BLaER1 (cell line): ENCODE results near the gene LCN6.
"Not testable (repeated sequence)": the region's sequence is repeated elsewhere in the genome, so short reads cannot be mapped to it uniquely, and the experiment has no call there.

Experiments used
- H3K27ac ChIP-seq: shearing (Covaris generic); formaldehyde crosslinking; 2 replicates; pipeline ENCODE4 v1.8.1; 2022
- H3K27me3 ChIP-seq: shearing (Covaris generic); formaldehyde crosslinking; 2 replicates; pipeline ENCODE4 v1.8.1; 2022
- H3K36me3 ChIP-seq: shearing (Covaris generic); formaldehyde crosslinking; 2 replicates; pipeline ENCODE4 v1.8.1; 2022
- H3K4me1 ChIP-seq: shearing (Covaris generic); formaldehyde crosslinking; 2 replicates; pipeline ENCODE4 v1.8.1; 2022
- H3K4me2 ChIP-seq: shearing (Covaris generic); formaldehyde crosslinking; 2 replicates; pipeline ENCODE4 v1.8.1; 2022
- H3K4me3 ChIP-seq: shearing (Covaris generic); formaldehyde crosslinking; 2 replicates; pipeline ENCODE4 v1.8.1; 2022
- H3K9ac ChIP-seq: shearing (Covaris generic); formaldehyde crosslinking; 2 replicates; pipeline ENCODE4 v1.8.1; 2022
- H3K9me3 ChIP-seq: shearing (Covaris generic); formaldehyde crosslinking; 2 replicates; pipeline ENCODE4 v1.8.1; 2022
- H4K20me1 ChIP-seq: shearing (Covaris generic); formaldehyde crosslinking; 2 replicates; pipeline ENCODE4 v1.8.1; 2022
- Cebpa-rat ChIP-seq: shearing (Covaris generic); IDR thresholded peaks from 2 replicates; pipeline ENCODE4 v1.8.1; 2022

LCN6 gene

GRCh38 chr9:136748201-136748600 is at the start of gene LCN6:
LCN6 (minus strand) TSS chr9:136748525; CDS start chr9:136748483, 42 bp downstream.
- peaks cover 18% of the 10 kb centered on the region; the same call in 1 of the 2 replicates for H3K36me3 ChIP-seq
- peaks cover 73% of the 10 kb centered on the region for H3K4me1 ChIP-seq
- peaks cover 9% of the 10 kb centered on the region; the same call in 1 of the 2 replicates for H4K20me1 ChIP-seq
- H3K9ac ChIP-seq: peak within 1 kb of the TSS; percentile 87
- H3K9me3 ChIP-seq: peaks cover 28% of the 10 kb centered on the region
- H3K27me3 ChIP-seq: no peaks in the 10 kb centered on the region
- no peak for TF ChIP-seq Cebpa-rat
- peak within 1 kb of the TSS; percentile 69 for H3K4me3 ChIP-seq
- peak within 1 kb of the TSS; percentile 99 for H3K27ac ChIP-seq
- H3K4me2 ChIP-seq: peak within 1 kb of the TSS; percentile 94

- peak overlapping the region; percentile 73 for H3K4me2 ChIP-seq
- H3K27ac ChIP-seq: not testable (repeated sequence)
Measured at GRCh38 chr9:136796775-136797347, 48.5 kb upstream of the LCN6 start.

GRCh38 chr9:136796238-136796774 is 48.0 kb upstream of the LCN6 start, which contains the start of gene CCDC183:
CCDC183 (plus strand) TSS chr9:136796338; CDS start chr9:136796398, 60 bp downstream.
- Histone ChIP-seq H3K36me3 (peaks cover 21% of the 10 kb centered on the region; the same call in 1 of the 2 replicates), H3K9me3 (no peaks in the 10 kb centered on the region), H3K4me1 (peaks cover 78% of the 10 kb centered on the region), H3K4me2 (peak within 1 kb of the TSS; percentile 73), H4K20me1 (peaks cover 27% of the 10 kb centered on the region), H3K9ac (peak within 1 kb of the TSS; percentile 31; the same call in 1 of the 2 replicates), H3K4me3 (no peak within 1 kb of the TSS), H3K27me3 (peaks cover 8% of the 10 kb centered on the region), H3K27ac (no peak within 1 kb of the TSS)
- no peak for TF ChIP-seq Cebpa-rat

More at GRCh38 chr9:136796775-136797347, 48.5 kb upstream of the LCN6 start:
- not testable (repeated sequence) for H3K27me3 ChIP-seq, H3K4me3 ChIP-seq, H3K9me3 ChIP-seq, H3K9ac ChIP-seq
- peaks cover 21% of the 10 kb centered on the region; the same call in 1 of the 2 replicates for H3K36me3 ChIP-seq
- H4K20me1 ChIP-seq: peaks cover 27% of the 10 kb centered on the region
- H3K4me1 ChIP-seq: peaks cover 79% of the 10 kb centered on the region

- peaks cover 23% of the 10 kb centered on the region for H4K20me1 ChIP-seq
- H3K9ac ChIP-seq: no peak overlapping the region; the same call in 1 of the 2 replicates
- 0 out of 2 replicates have a peak overlapping the region, but pooled peaks have one; percentile 73 for H3K4me2 ChIP-seq
- H3K4me1 ChIP-seq: peaks cover 75% of the 10 kb centered on the region
- peaks cover 8% of the 10 kb centered on the region for H3K27me3 ChIP-seq
- H3K9me3 ChIP-seq: no peaks in the 10 kb centered on the region
- TF ChIP-seq Cebpa-rat: no peak
- H3K4me3 ChIP-seq: no peak overlapping the region
- no peak overlapping the region for H3K27ac ChIP-seq
- peaks cover 21% of the 10 kb centered on the region; the same call in 1 of the 2 replicates for H3K36me3 ChIP-seq
Measured at GRCh38 chr9:136795000-136795348, 46.6 kb upstream of the LCN6 start.

- H3K4me3 ChIP-seq: no peak overlapping the region
- TF ChIP-seq Cebpa-rat: no peak
- H4K20me1 ChIP-seq: peaks cover 23% of the 10 kb centered on the region
- H3K4me1 ChIP-seq: peaks cover 74% of the 10 kb centered on the region
- no peak overlapping the region for H3K4me2 ChIP-seq
- H3K9ac ChIP-seq: no peak overlapping the region; the same call in 1 of the 2 replicates
- peaks cover 21% of the 10 kb centered on the region; the same call in 1 of the 2 replicates for H3K36me3 ChIP-seq
- no peak overlapping the region for H3K27ac ChIP-seq
- H3K27me3 ChIP-seq: peaks cover 7% of the 10 kb centered on the region
- no peaks in the 10 kb centered on the region for H3K9me3 ChIP-seq
Measured at GRCh38 chr9:136794281-136794999, 46.1 kb upstream of the LCN6 start.

GRCh38 chr9:136793086-136793946 is 45.0 kb upstream of the LCN6 start:
- Histone ChIP-seq H3K4me2 (0 out of 2 replicates have a peak overlapping the region, but pooled peaks have one; percentile 3), H3K27me3 (no peaks in the 10 kb centered on the region), H3K9me3 (no peaks in the 10 kb centered on the region), H3K36me3 (peaks cover 21% of the 10 kb centered on the region; the same call in 1 of the 2 replicates), H3K4me1 (peaks cover 76% of the 10 kb centered on the region), H4K20me1 (peaks cover 17% of the 10 kb centered on the region), H3K27ac (no peak overlapping the region), H3K4me3 (no peak overlapping the region), H3K9ac (no peak overlapping the region; the same call in 1 of the 2 replicates)
- TF ChIP-seq Cebpa-rat: no peak

- Histone ChIP-seq H4K20me1 (peaks cover 17% of the 10 kb centered on the region), H3K9me3 (no peaks in the 10 kb centered on the region), H3K36me3 (peaks cover 21% of the 10 kb centered on the region; the same call in 1 of the 2 replicates), H3K27me3 (no peaks in the 10 kb centered on the region), H3K9ac (peak overlapping the region; percentile 90; the same call in 1 of the 2 replicates), H3K4me2 (peak overlapping the region; percentile 97), H3K27ac (0 out of 2 replicates have a peak overlapping the region, but pooled peaks have one; percentile 91), H3K4me1 (peaks cover 84% of the 10 kb centered on the region), H3K4me3 (peak overlapping the region; percentile 82)
- no peak for TF ChIP-seq Cebpa-rat
Measured at GRCh38 chr9:136792321-136793085, 44.2 kb upstream of the LCN6 start.

GRCh38 chr9:136791516-136792276 is 43.4 kb upstream of the LCN6 start:
- H4K20me1 ChIP-seq: peaks cover 17% of the 10 kb centered on the region
- H3K4me2 ChIP-seq: peak overlapping the region; percentile 97
- no peaks in the 10 kb centered on the region for H3K27me3 ChIP-seq
- H3K27ac ChIP-seq: peak overlapping the region; percentile 91
- H3K9ac ChIP-seq: peak overlapping the region; percentile 90
- peaks cover 82% of the 10 kb centered on the region for H3K4me1 ChIP-seq
- H3K9me3 ChIP-seq: no peaks in the 10 kb centered on the region
- peaks cover 21% of the 10 kb centered on the region; the same call in 1 of the 2 replicates for H3K36me3 ChIP-seq
- H3K4me3 ChIP-seq: peak overlapping the region; percentile 82
- TF ChIP-seq Cebpa-rat: no peak
